GM12873 (cell line): ENCODE results near the gene NOTO.
A peak's percentile ranks its signal among the peaks of the same experiment; 100 is the strongest.

Source experiments
- TF ChIP-seq, protein P1 (sequence below): IDR thresholded peaks from 2 replicates; pipeline ENCODE4 v1.5.1; 2012; ENCODE audit warnings: low read depth, mild to moderate bottlenecking, moderate library complexity, low read length, control low read depth; ENCODE audit not compliant: insufficient read depth; ENCODE audit errors: missing control alignments

Gene NOTO

GRCh38 chr2:73202156-73203054 is at the start of gene NOTO:
TSS of gene NOTO (plus strand) at chr2:73202574. CDS start at chr2:73202667, 93 bp downstream.
- TF ChIP-seq, protein P1, sequence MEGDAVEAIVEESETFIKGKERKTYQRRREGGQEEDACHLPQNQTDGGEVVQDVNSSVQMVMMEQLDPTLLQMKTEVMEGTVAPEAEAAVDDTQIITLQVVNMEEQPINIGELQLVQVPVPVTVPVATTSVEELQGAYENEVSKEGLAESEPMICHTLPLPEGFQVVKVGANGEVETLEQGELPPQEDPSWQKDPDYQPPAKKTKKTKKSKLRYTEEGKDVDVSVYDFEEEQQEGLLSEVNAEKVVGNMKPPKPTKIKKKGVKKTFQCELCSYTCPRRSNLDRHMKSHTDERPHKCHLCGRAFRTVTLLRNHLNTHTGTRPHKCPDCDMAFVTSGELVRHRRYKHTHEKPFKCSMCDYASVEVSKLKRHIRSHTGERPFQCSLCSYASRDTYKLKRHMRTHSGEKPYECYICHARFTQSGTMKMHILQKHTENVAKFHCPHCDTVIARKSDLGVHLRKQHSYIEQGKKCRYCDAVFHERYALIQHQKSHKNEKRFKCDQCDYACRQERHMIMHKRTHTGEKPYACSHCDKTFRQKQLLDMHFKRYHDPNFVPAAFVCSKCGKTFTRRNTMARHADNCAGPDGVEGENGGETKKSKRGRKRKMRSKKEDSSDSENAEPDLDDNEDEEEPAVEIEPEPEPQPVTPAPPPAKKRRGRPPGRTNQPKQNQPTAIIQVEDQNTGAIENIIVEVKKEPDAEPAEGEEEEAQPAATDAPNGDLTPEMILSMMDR, result no peak

- TF ChIP-seq, protein P1, result peak; percentile 50
Observed at GRCh38 chr2:73156539-73157124, 45.7 kb upstream of the NOTO start.

DNA sequence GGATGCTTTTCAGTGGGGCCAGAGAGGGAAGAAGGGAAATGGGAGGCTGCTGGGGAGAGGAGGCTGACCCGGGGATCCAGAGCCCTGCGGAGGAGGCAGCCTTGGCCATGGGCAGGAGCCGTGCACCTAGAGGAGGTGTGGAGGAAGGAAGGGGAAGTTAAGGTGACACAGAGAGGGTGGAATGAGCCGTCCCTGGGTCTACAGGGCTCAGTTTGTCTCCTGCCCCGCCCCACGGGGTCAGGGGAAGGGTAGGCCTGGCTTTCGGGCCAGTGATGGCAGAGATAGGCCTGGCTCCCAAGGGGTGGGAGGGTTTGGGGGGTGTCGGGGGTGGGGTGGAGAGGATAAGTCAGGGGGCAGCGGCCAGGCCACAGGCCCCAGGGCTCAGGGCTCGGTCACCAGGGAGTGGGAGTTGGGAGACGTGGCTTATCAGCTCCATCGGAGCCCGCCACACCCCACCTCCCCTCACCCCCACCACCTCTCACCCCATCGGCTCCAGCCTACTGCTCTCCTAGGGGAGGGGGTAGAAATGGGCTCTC is 39.5 kb upstream of the NOTO start:
- TF ChIP-seq, protein P1, result no peak

DNA sequence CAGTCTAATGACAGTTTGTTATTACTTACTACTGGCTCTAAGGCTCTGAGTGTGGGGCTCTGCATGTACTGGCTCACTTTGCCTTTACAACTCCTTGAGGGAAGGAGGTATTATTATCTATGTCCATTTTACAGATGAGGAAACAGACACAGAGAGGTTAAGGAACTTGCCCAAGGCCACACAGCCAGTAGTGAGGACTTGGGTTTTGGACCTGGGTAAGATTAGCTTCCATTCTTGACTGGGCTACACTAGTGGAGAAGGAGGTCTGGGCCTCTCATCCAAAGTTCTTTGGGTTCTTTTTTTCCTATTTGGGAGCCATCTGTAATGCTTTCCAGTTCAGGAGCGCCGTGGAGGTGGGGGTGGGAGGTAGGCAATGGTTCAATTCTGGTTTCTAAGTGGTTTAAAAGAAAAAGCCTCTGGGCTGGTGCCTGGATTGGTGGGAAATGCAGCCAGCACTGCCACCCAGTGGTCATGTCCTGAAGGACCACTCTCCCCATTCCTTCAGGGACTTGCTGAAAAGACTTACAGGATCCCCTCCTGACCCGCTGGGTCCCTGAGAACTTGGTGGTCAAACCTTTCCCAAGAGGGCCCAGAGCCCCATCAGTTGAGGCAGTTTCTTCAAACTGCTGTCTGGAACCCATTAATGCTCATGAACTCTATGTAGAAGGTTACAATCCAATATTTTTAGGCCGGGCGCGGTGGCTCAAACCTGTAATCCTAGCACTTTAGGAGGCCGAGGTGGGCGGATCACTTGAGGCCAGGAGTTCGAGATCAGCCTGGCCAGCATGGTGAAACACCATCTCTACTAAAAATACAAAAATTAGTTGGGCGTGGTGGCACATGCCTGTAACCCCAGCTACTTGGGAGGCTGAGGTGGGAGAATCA is 38.6 kb upstream of the NOTO start:
- TF ChIP-seq, protein P1, result peak; percentile 93

- TF ChIP-seq, protein P1, result no peak
Observed at GRCh38 chr2:73172963-73173362, 29.4 kb upstream of the NOTO start.

DNA sequence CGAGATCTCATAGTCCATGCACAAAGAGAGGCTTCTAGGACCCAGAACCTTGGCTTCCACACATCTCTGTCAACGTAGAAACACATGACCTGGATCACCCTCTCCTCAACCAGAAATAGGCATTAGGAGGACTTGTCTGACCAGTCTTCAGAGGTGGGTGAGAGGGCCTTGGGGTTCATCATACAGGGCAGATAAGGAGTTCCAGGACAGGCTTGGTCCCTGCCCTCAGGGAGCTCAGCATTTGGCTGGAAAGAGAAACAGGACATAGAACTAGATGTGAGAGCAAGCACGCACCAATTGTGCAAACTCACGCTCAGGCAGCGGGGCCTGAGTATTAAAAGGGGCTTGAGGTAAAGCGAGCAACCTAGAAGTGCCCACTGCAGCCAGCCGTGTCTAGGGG is 28.6 kb upstream of the NOTO start:
- TF ChIP-seq, protein P1, result no peak
